ENCODE results near the gene OR6C70.

GRCh38 chr12:55420307-55420962, 49.5 kb downstream of the OR6C70 start:
- TF ChIP-seq, protein P1, sequence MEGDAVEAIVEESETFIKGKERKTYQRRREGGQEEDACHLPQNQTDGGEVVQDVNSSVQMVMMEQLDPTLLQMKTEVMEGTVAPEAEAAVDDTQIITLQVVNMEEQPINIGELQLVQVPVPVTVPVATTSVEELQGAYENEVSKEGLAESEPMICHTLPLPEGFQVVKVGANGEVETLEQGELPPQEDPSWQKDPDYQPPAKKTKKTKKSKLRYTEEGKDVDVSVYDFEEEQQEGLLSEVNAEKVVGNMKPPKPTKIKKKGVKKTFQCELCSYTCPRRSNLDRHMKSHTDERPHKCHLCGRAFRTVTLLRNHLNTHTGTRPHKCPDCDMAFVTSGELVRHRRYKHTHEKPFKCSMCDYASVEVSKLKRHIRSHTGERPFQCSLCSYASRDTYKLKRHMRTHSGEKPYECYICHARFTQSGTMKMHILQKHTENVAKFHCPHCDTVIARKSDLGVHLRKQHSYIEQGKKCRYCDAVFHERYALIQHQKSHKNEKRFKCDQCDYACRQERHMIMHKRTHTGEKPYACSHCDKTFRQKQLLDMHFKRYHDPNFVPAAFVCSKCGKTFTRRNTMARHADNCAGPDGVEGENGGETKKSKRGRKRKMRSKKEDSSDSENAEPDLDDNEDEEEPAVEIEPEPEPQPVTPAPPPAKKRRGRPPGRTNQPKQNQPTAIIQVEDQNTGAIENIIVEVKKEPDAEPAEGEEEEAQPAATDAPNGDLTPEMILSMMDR (IDR thresholded peaks at IDR 0.05; ENCODE audit: low read length), result no peak
- no peak for TF ChIP-seq EZH2 (IDR thresholded peaks at IDR 0.05; ENCODE audit: borderline replicate concordance, low read length)

Measured in OCI-LY1 (cell line).